DMS53 treated with DMSO at 0.1 percent for 48 hours (cell line): ENCODE data around the gene AP3D1.

Source experiments
- DNase-seq: peaks from one replicate; lab custom pipeline; 2025; ENCODE audit not compliant: unreplicated experiment; lab: John Stamatoyannopoulos, UW

The AP3D1 gene

DNA sequence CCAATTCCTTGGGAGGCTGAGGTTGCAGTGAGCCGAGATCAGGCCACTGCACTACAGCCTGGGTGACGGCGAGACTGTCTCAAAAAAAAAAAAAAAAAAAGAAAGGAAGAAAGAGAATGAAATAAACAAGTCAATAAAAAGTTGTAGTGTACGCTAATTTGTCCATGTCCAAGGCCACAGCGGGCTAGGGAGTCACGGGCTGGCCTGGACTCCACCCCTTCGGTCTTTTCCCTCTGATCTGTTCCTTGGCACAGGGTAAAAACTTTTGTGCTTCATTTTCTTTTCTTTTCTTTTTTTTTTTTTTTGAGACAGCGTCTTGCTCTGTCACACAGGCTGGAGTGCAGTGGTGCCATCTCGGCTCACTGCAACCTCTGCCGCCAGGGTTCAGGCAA, 80.9 kb downstream of the AP3D1 start:
- no peak for DNase-seq

DNA sequence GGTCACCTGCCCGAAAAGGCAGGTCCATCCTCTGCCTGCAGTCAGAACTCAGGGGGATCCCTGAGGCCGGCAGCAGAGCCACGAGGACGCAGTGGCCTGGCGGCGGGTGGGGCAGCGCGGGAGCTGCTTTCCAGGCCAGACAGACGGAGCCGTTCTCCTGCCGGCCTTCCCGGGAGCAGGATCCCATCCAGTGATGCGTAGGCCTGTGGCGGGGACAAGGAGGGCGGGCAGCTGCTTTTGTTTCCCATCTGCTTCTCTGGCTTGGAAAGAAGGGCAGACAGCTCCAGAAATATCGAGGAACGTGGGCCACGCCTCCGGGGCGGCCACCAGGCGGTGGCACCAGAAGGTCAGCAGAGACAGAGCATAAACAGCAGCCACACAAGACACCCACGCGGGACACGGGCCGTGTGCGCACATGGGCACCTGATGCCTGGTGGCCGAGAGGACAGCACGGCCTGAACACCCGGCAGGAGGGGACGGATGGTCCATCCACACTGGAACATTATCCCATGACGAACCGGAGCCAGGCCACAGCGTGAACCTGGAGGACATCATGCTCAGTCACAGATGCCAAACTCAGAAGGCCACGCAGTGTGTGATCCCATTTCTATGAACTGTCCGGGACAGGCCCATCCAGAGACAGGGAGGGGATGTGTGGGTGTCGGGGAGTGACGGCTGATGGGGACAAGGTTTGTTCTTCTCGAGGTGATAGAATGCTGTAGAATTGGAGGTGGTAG, 86.4 kb downstream of the AP3D1 start:
- DNase-seq: no peak

DNA sequence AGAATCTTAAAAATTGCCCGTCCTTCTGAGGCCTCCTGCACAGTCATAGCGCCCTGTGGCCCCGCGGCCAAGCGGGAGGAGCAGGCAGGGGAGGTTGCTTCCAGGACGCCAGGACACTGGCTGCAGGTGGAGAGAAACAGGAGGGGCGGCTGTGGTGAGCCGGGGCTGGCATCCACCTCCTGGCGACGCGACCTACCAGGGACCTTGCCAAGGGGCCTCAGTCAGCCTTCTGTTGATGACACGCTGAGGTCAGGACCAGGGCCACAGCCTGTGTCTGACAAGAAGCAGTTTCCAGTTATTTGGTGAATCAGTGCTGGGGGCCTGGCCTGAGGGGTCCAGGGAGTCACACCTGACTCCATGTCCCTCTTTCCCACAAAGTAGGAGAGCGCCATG, 87.0 kb downstream of the AP3D1 start:
- no peak for DNase-seq

DNA sequence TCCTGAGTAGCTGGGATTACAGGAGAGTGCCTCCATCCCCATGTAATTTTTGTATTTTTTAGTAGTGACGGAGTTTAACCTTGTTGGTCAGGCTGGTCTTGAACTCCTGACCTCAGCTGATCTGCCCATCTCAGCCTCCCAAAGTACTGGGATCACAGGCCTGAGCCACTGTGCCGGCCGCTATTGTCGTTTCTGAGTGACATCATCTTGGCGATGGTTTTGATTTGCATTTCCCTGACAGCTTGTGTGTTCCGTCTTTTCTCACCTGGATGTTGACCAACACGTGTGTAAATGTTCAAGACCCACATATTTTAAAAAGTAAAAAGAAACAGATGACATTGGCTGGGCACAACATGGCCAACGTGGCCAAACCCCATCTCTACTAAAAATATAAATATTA, 87.5 kb downstream of the AP3D1 start:
- no peak for DNase-seq

DNA sequence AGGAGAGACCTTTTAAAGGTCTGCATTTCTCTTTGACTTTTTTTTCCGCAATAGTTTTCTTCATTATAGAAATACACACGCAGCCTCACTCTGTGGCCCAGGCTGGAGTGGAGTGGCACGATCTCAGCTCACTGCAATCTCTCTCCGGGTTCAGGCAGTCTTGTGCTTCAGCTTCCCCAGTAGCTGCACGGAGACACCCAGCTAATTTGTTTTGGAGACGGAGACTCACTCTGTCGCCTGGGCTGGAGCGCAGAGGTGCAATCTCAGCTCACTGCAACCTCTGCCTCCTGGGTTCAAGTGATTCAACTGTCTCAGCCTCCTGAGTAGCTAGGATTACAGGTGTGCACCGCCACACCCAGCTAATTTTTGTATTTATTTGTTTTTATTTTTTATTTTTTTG, 88.6 kb downstream of the AP3D1 start:
- no peak for DNase-seq

DNA sequence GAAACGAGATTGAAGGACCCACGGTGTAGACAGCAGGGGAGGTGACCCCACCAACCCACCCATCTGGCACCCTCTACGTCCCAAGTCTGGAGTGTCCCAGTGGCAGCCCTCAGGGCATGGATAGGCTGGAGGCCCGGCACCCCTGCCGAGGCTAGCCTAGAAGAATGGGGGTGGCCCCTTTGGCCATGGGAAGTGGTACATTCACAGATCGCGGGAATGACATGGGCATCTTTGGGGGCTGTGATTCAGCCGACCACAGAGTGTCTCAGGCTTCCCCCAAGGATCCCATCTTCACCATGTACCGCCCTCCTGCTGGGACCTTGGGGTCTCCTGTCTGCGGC, 89.0 kb downstream of the AP3D1 start:
- DNase-seq: no peak

DNA sequence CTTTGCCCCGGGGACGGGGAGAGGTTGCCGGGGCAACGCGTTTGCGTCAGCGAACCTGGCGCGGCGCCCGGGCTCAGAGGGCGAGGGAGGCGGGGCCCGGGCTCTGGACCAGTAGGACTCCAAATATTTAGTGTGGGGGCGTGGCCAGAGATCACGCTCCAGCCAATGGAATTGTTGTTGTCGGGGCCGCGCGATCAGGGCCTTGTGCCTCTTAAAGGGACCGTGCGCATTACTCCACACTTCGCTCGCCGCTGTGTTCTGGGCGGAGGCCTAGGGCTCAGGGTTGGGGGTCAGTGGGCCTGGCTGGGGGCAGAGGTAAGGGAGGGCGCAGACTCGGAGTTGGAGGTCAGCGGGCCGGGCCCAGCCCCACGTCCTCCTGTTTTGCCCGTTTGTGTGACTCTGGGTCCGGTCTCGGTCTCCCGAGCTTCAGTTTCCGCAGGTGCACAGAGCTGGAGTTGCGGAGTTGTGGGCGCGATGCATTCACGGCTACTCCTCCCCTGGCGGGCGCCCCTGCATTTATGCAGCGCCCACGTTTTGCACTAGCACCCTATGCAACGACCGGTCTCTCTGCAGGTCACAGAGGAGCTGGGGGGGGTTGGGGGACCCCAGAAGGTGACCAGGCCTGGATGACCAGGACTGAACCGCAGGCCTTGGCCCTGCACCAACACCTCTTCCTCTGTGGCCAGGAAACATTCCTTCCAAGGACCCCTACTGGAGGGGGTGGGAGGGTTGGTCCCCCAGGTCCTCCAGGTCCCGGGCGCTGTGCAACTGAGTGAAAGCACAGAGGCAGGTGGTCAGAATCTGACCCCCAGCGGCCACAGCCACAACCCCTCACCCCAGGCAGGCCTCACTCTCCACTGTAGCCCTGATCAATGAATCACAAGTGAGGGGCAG, 89.6 kb downstream of the AP3D1 start:
- DNase-seq: peak; percentile 92

DNA sequence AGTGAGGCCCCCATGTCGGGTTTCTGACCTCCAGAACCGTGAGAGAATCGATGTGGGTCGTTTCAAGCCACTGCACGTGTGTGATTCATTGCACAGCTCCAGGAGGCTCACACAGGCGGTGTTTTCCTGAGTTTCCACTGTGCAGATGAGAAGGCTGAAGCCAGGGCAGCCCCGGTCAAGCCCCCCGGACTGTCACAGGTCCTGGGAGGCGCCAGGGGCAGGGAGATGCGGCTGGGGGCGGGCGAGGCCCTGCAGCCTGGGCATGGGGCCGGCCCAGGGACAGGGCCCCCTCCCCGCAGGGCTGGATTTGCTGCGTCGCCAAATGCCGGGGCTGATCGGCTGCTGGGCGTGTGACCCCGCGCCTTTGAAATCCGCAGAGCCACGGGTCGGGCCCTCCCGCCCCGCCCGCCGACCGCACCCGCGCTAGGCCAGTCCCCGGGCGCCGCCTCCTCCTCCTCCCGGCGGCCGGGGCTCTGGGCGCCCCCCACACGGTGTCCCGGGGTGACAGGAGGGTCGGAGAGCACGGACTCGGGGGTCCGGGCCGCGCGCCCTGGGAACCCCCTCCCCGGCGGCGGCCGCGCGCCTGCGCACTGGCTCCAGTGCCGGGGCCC, 90.4 kb downstream of the AP3D1 start:
- no peak for DNase-seq

DNA sequence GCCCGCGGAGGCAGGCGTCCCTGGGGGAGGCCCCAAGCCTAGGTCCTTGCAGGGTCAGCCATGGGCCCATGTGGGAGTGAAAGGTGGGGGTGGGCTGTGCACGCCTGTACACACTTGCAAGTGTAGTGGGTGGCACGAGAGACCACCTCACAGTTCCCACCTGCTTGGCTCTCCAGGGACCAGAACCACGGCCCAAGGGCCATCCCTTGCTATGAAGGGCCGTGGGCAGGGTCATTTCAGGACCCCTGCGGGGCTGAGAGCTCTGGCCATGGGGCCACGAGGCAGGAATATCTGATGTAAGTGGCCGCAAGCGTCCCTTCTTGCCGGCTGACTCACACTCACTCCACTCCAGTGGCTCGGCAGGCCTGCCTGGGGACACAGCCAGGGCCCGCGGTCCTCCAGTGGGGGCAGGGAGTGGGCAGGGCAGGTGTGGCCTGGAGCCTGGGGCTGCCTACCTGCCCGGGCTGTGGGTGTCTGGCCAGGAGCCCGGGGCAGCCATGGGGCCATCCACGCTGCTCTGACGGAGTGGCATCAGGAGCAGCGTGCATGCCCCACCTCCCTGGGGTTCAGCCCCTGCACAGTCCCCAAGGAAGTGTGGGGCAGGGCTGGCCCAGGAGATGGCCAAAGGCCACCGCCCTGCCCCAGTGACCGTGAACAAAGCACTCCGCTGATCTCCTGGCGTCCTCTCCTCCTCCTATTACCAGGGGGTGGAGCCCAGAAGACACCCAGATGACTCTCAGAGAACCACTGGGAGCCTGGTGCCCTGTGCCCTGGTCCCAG, 91.8 kb downstream of the AP3D1 start:
- peak; percentile 84 for DNase-seq

DNA sequence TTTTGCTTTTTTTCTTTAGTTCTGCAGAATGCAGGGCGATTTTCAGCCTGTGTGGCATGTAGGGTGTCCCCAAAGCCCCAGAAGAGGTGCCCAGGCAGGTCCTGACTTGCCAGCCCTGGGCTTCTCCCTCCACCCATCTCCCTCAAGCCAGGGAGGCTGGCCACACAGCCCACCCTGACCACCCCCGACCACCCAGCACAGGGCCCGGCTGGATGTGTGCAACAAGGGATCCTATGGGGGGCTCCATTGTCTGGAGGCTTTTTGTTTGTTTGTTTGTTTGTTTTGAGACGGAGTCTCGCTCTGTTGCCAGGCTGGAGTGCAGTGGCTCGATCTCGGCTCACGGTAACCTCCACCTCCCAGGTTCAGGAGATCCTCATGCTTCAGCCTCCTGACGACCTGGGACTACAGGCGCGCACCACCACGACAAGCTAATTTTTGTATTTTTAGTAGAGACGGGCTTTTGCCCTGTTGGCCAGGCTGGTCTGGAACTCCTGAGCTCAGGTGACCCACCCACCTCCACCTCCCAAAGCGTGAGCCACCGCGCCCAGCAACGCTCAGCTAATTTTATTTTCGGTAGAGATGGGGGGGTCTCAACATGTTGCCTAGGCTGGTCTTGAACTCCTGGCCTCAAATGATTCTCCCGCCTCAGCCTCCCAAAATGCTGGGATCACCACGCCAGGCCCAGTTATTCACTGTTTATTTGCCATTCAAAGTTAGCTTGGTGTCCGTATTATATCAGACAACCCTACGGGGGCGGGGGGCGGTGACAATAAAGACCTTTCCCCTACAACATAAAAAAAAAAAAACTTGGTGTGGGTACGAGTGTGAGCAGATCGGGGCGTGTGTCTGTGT, 92.6 kb downstream of the AP3D1 start:
- DNase-seq: no peak

DNA sequence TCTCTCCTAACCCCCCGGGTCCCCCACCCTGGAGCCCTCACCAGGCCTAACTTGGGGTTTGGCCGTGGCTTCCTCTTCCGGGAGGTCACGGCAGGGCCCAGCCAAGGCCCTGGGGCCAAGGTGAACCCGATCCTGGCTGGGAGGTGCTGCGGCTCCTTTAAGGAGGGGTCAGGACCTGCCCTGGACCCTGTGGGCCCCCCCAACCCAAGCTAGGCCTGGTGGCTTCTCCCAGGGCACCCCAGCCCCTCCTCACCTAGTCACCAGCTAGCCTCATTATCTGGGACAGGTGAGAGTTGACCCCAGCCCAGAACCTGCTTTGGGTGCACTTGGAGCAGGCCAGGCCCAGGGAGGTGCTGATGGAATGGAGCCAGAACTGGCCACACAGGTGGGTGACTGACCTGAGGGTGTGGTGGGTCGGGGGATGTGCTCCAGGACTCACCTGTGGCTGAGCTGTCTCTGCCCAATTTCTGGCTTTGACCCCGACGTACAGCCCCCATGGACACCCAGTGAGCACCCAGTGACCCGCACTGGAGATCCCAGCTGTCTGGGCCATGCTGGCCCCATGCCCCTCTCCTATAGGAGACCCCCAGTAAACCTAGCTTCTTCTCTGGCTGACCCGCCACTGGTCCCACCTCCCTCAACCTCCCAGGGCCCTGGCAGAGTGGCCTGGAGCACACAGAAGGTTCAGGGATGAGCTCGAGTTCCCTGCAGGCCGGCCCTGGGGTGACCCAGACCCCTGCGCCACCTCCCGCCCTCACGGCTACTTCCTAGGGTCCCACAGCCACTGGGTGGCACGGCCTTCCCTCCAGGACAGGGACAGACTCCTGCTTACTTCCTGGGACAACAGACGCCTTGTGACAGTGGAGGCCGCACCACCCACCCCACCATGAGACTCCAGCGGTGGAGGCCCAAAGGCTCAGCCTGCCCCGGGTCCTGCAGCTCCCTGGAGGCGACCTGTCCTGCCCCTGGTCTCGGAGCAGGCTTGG, 93.6 kb downstream of the AP3D1 start:
- DNase-seq: no peak

DNA sequence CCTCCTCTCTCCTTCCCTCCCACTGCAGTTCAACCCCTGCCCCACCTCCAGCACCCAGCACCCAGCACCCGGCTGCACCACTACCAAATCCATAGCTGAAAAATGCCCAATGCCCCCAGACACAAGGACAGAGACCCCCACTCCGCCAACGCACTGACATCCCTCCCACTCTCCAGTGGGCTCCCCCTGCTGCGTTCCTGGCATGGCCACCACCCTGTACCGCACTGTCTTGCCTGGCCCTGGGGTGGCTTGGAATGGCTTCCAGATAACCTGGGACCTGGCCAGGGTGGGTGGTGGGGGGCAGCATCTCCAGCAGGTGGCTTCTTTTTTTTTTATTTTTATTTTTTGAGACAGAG, 94.6 kb downstream of the AP3D1 start:
- DNase-seq: no peak

DNA sequence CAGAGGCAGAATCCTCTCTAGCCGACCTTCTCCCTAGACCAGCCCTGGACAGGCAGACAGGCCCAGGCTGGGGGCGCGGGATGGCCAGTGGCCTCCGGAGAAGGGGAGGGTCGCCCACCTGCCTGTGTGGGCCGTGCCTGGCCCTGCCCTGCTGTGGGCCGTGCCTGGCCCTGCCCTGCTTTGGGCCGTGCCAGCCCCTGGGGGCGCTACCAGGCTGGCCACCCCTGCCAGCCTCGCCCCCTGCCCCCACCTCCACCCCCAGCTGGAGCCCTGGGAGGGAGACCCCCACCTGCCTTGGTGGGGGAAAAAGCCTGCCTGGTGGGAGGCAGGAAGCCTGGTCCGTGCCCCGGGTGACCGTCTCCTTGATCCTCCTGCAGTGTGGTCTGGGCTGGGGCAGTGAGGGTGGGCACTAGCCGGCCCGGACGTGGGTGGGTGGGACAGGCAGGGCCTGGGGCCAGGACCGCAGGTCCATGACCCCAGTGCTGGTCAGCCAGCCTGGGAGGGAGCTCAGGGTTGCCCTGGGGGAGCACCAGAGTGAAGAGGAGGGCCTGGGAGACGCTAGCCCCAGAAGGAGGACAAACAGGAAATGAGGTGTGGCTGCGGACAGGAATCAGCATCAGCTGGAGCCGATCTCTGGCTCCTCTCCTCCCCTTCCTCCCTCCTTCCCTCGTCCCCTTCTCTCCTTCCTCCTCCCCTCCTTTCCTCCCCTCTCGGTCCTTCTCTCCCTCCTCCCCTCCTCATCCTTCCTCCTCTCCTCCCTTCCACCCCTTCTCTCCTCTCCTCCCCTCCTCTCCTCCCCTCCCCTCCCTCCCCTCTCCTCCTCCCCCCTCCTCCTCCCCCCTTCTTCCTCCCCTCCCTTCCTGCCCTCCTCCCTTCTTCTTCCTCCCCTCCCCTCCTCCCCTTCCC, 95.2 kb downstream of the AP3D1 start:
- DNase-seq: peak; percentile 45

DNA sequence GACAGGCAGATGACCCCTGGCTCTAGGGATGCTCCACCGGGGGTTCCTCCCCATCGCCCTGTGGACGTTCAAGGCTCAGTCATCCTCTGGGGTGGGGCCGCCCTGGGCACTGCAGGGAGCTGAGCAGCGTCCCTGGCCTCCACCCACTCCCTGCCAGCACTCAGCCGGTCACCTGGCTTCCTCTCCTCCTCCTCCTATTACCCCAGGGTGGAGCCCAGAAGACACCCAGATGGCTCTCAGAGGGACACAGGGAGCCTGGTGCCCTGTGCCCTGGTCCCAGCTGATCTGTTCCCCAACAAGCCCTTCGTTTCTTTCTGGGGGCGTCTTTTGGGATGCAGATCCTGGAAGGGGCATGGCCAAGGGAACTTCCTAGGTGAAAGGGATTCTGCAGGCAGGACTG, 96.6 kb downstream of the AP3D1 start:
- no peak for DNase-seq

DNA sequence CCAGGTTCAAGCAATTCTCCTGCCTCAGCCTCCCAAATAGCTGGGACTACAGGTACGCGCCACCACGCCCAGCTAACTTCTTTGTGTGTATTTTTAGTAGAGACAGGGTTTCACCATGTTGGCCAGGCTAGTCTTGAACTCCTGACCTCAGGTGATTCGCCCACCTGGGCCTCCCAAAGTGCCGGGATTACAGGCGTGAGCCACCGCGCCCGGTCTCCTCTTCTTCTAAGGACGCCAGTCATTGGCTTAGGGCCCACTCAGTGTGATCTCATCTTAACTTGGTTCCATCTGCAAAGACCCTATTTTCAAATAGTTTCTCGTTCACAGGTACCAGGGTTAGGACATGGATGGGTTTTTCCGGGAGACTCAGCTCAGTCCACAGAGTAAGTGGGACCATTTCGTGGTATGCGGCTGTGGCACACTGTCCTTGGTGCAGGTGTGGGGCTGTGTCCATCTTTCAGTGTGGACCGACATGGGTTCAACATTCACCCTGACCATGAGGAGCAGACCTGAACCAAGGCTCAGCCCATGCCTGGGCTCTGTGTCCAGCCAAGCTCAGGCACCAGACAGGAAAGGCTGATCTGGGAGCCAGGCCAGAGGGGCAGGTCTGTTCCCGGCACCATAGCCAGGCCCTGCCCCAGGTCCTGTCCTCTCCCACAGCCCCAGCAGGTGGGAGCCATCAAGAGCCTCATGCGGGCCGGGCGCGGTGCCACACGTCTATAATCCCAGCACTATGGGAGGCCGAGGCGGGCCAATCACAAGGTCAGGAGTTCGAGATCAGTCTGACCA, 97.6 kb downstream of the AP3D1 start:
- DNase-seq: no peak

DNA sequence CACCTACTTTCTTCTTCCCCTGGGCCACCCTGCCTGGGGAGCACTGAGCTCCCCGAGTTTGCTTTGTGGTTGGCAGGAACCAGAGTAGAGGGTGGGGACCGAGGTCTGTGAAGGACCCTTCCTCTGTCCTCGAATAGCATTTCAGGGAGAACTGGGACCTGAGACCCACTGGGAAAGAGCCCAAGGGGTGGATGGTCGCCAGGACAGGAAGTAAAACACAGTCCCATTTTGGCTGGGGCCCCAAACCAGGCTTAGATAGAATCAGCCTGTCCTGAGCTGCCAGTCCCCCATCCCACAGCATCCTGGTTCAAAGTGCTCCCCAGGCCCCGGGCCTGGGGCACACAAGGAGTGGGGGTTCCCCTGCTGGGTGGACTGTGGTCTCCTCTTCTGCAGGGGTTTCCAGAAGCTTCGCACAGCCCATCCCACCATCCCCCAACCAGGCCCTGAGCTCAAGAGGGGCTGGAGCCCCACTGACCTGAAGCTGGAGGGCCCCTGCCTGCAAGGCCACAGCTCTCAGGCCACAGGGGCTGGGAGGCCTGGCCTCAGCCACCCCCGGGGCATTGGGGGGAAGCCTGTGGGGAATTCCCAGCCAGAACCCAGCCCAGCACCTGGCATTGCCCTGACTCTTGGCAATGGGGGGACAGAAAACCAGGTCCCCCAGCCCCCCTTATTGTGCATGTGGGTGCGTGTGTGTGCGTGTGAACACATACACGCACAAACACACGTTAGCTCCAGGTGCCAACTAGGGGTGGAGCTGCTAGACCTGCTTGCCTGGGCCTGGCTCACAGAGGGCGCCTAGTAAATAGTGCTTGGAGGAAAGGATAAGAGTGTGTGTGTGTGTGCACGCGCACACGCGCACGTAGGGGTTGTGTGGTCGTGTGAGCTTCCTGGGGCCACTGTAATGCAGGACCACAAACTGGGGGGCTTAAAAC, 99.3 kb downstream of the AP3D1 start:
- DNase-seq: no peak
